Measurements from ENCODE around the gene TMEFF2. TPM values are rescaled to one million over a fixed set of nuclear protein-coding genes. Genes with fewer than 3 reads are reported as not detected.
"Not testable (repeated sequence)": the region's sequence is repeated elsewhere in the genome, so short reads cannot be mapped to it uniquely, and the experiment has no call there.

Gene TMEFF2
- total and polyA plus RNA-seq, 2 of the 8 experiments (the other 6 are each of a cell fraction or from before 2014, with no cell fraction given), result 0.91 to 3.7 TPM

GRCh38 chr2:192111536-192111935 lies 83.2 kb downstream of the TMEFF2 start:
- H2BK20ac ChIP-seq (ENCODE audit: low read length); H3K9ac ChIP-seq (replicated peaks in 1 of 4; ENCODE audit: extremely low read depth in 1 of 4, low read depth in 3 of 4, low read length in 3 of 4); H3K56ac ChIP-seq (replicated peaks; ENCODE audit: insufficient read length, low read depth, low read length); H3K23me2 ChIP-seq (ENCODE audit: low read depth, low read length); H3K23ac ChIP-seq (ENCODE audit: insufficient read length); H2AFZ ChIP-seq (ENCODE audit: low read length); H3K79me2 ChIP-seq (ENCODE audit: control insufficient read depth in 1 of 2, insufficient read depth in 2 of 2, low read length in 2 of 2); H3K14ac ChIP-seq (ENCODE audit: insufficient read length); H3K4me2 ChIP-seq (ENCODE audit: insufficient read depth in 1 of 2, low read depth in 2 of 2, low read length in 2 of 2); H2BK15ac ChIP-seq (ENCODE audit: low read length); H3K18ac ChIP-seq (ENCODE audit: extremely low read depth, low read length); H3K27ac ChIP-seq (ENCODE audit: low read depth, low read length); H3K36me3 ChIP-seq (ENCODE audit: control insufficient read depth in 2 of 4, insufficient read depth in 4 of 4, low read length in 3 of 4); H2BK120ac ChIP-seq (replicated peaks; ENCODE audit: low read depth, low read length); H3K79me1 ChIP-seq (ENCODE audit: low read depth, low read length); POLR2A ChIA-PET (ENCODE audit: partially characterized antibody); H4K91ac ChIP-seq (replicated peaks; ENCODE audit: insufficient read length, low read length); H3K4ac ChIP-seq (replicated peaks; ENCODE audit: insufficient read length, low read depth, low read length); H3K4me1 ChIP-seq (replicated peaks in 1 of 4; ENCODE audit: control insufficient read depth in 3 of 4, insufficient read depth in 4 of 4, low read length in 3 of 4); FAIRE-seq; H3K4me3 ChIP-seq (ENCODE audit: extremely low read depth in 1 of 4, insufficient read depth in 2 of 4, low read depth in 3 of 4, low read length in 4 of 4); CTCF ChIA-PET (ENCODE audit: partially characterized antibody); H4K5ac ChIP-seq (ENCODE audit: insufficient read length, low read depth, low read length); H2BK12ac ChIP-seq (ENCODE audit: low read depth, low read length); H4K8ac ChIP-seq (ENCODE audit: extremely low read depth, insufficient read depth, low read length); H2AK5ac ChIP-seq (ENCODE audit: low read depth, low read length); H3K27me3 ChIP-seq (replicated peaks in 1 of 4; ENCODE audit: control insufficient read depth in 3 of 4, extremely low read depth in 1 of 4, insufficient read depth in 3 of 4, low read length in 3 of 4); H4K20me1 ChIP-seq (replicated peaks in 1 of 2; ENCODE audit: control insufficient read depth in 1 of 2, insufficient read depth in 2 of 2, low read length in 2 of 2): not testable (repeated sequence)
- Histone ChIP-seq H2BK5ac (ENCODE audit: low read depth, low read length) (peak overlapping the region; percentile 55; the same call in 1 of the 2 replicates), H3K9me3 (ENCODE audit: insufficient read depth in 2 of 2, low read depth in 1 of 2, low read length in 1 of 2) (peaks cover 3 to 11% of the 10 kb centered on the region in 2 experiments; a peak in 3 of 4 replicates)
- peak in 1 of 2 experiments; percentile 7 for DNase-seq (ENCODE audit: low read depth in 1 of 2, low spot score in 2 of 2)
- WGBS, 2 experiments (ENCODE audit: extremely low coverage in 1 of 2, insufficient coverage in 1 of 2, insufficient read length in 1 of 2, insufficient replicate concordance in 2 of 2, low coverage in 1 of 2, low lambda C conversion rate in 2 of 2, missing lambda C conversion rate in 1 of 2), result 69% methylated on average over 2 of the region's 2 CpGs; no CpG with 5 or more reads in 1 of the 2 experiments

All from H1 (cell line).